ENCODE measurements around the gene MCM3. TPM values are rescaled to one million over a fixed set of nuclear protein-coding genes. Genes with fewer than 3 reads are reported as not detected.

Gene MCM3
- total RNA-seq, 1 experiment from 2014 or later: 191 TPM

- ATAC-seq (no peak; the same call in 1 of the 2 replicates), DNase-seq (ENCODE audit: low read depth, low spot score) (no peak)
- peaks cover 41% of the 10 kb centered on the region for H3K79me2 ChIP-seq (ENCODE audit: insufficient read depth, low read length)
- H3K4me3 ChIP-seq (replicated peaks in 1 of 2; ENCODE audit: low read depth in 1 of 2, low read length in 2 of 2): peak overlapping the region; percentile 38 to 88
- H3K27ac ChIP-seq (ENCODE audit: low read depth, low read length): peak overlapping the region; percentile 7; the same call in 1 of the 2 replicates
- H3K9me2 ChIP-seq (ENCODE audit: insufficient read depth): no peaks in the 10 kb centered on the region
- ChIA-PET RAD21 (ENCODE audit: low non-redundant PET in 1 of 2, low total read pairs in 2 of 2, uncharacterized antibody in 2 of 2, unreplicated experiment in 2 of 2) (interaction anchor here (0.6 to 2.3 kb wide), 3 partner anchors 115 to 394 kb away, joined by 3 to 9 read pairs (median 5); no protein-coding TSS in a partner anchor), POLR2A (interaction anchor here (0.7 to 1.5 kb wide), 3 partner anchors 67 to 136 kb away, joined by 3 to 5 read pairs (median 3); no protein-coding TSS in a partner anchor), CTCF (interaction anchor here (0.8 to 3.3 kb wide), 7 partner anchors 25 to 1443 kb away, joined by 3 to 45 read pairs (median 4); no protein-coding TSS in a partner anchor)
- no peaks in the 10 kb centered on the region for H3K9me3 ChIP-seq (ENCODE audit: control insufficient read depth in 1 of 2, insufficient read depth in 1 of 2, low read depth in 1 of 2, low read length in 2 of 2)
- TF ChIP-seq SIN3A (IDR thresholded peaks at IDR 0.05; ENCODE audit: low read depth) (no peak), CTCF (IDR thresholded peaks at IDR 0.05 in 2 of 3, conservative IDR thresholded peaks at IDR 0.05 in 1 of 3; ENCODE audit: borderline replicate concordance in 1 of 3, insufficient read depth in 1 of 3, low read depth in 2 of 3, low read length in 2 of 3) (peak in 2 of 3 experiments; percentile 7 to 27; a peak in 2 of 6 replicates)
- intact Hi-C loops (cut with micrococcal nuclease): loop anchor here (2.0 to 10.0 kb wide), 3 partner anchors 229 to 377 kb away; no protein-coding TSS in a partner anchor
- BruUV-seq (replicated peaks): no TSS peak
- no peaks in the 10 kb centered on the region for H3K27me3 ChIP-seq (ENCODE audit: insufficient read depth, low read length)
- H3K9ac ChIP-seq (ENCODE audit: low read length): peak overlapping the region; percentile 43
- peaks cover 22 to 30% of the 10 kb centered on the region in 2 experiments for H3K36me3 ChIP-seq (ENCODE audit: control insufficient read depth in 1 of 2, insufficient read depth in 2 of 2, low read length in 2 of 2)
- peak overlapping the region; percentile 82 for H3K4me2 ChIP-seq (ENCODE audit: low read length)
- H2AFZ ChIP-seq (ENCODE audit: low read depth, low read length, poor library complexity, severe bottlenecking): peak overlapping the region; percentile 96
- H4K20me1 ChIP-seq (ENCODE audit: insufficient read depth): peaks cover 9% of the 10 kb centered on the region; the same call in 1 of the 2 replicates
- peaks cover 4 to 22% of the 10 kb centered on the region in 2 experiments; a peak in 3 of 4 replicates for H3K4me1 ChIP-seq (ENCODE audit: control insufficient read depth in 1 of 2, insufficient read depth in 2 of 2, low read length in 2 of 2)
These were observed 881 bp upstream of the MCM3 start for GRCh38 chr6:52285177-52286068.

DNA sequence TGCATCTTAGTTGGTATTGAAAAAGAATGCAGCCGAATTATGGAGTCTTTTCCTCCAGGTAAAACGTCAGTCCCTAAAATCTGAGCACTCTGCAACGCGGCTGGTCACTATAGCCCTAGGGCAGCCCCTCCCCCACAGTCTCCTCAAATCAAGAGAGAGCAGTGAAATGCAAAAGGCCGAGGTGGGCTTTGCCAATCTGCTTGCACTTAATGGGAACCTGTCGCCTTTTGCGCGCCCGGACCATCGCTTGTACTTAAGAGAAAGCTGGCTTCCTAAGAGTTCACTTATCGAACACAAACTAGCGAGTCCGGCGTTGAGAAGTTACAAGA lies 447 bp downstream of the MCM3 start:
- Histone ChIP-seq H3K9me2 (ENCODE audit: insufficient read depth) (no peaks in the 10 kb centered on the region), H3K27me3 (ENCODE audit: insufficient read depth, low read length) (no peaks in the 10 kb centered on the region), H3K36me3 (ENCODE audit: control insufficient read depth in 1 of 2, insufficient read depth in 2 of 2, low read length in 2 of 2) (peaks cover 35 to 43% of the 10 kb centered on the region in 2 experiments), H3K27ac (ENCODE audit: low read depth, low read length) (peak overlapping the region; percentile 81), H3K9me3 (ENCODE audit: control insufficient read depth in 1 of 2, insufficient read depth in 1 of 2, low read depth in 1 of 2, low read length in 2 of 2) (no peaks in the 10 kb centered on the region), H2AFZ (ENCODE audit: low read depth, low read length, poor library complexity, severe bottlenecking) (no peak overlapping the region), H3K79me2 (ENCODE audit: insufficient read depth, low read length) (peaks cover 55% of the 10 kb centered on the region), H4K20me1 (ENCODE audit: insufficient read depth) (peaks cover 22% of the 10 kb centered on the region; the same call in 1 of the 2 replicates), H3K9ac (ENCODE audit: low read length) (peak overlapping the region; percentile 97), H3K4me3 (replicated peaks in 1 of 2; ENCODE audit: low read depth in 1 of 2, low read length in 2 of 2) (peak overlapping the region; percentile 88 to 92), H3K4me2 (ENCODE audit: low read length) (peak overlapping the region; percentile 69), H3K4me1 (ENCODE audit: control insufficient read depth in 1 of 2, insufficient read depth in 2 of 2, low read length in 2 of 2) (peaks cover 4 to 22% of the 10 kb centered on the region in 2 experiments; a peak in 3 of 4 replicates)
- BruUV-seq (replicated peaks): no TSS peak
- RAD21 ChIA-PET (ENCODE audit: low non-redundant PET in 1 of 2, low total read pairs in 2 of 2, uncharacterized antibody in 2 of 2, unreplicated experiment in 2 of 2): no interaction called here
- TF ChIP-seq POLR2A (IDR thresholded peaks at IDR 0.05; ENCODE audit: borderline replicate concordance, extremely low read depth, insufficient read depth, insufficient read length): no peak
- TF ChIP-seq YY1 (IDR thresholded peaks at IDR 0.05; ENCODE audit: extremely low read depth, insufficient replicate concordance, low read depth, low read length): no peak
- TF ChIP-seq FOSL1 (IDR thresholded peaks at IDR 0.05; ENCODE audit: low read depth): no peak
- TF ChIP-seq JUND (IDR thresholded peaks at IDR 0.05): no peak
- no peak for TF ChIP-seq REST (IDR thresholded peaks at IDR 0.05; ENCODE audit: low read depth)
- DNase-seq (ENCODE audit: low read depth, low spot score): no peak
- intact Hi-C loops (cut with micrococcal nuclease): loop anchor here (2.0 to 10.0 kb wide), 3 partner anchors 231 to 379 kb away; no protein-coding TSS in a partner anchor
- peak; percentile 23 for ATAC-seq
- CTCF ChIA-PET: interaction anchor here (1.0 to 1.9 kb wide), 2 partner anchors 68 to 116 kb away, joined by 4 to 6 read pairs; no protein-coding TSS in a partner anchor
- POLR2A ChIA-PET: interaction anchor here (1.4 kb wide), 1 partner anchor 16 kb away, joined by 3 read pairs; no protein-coding TSS in a partner anchor
